SK-N-SH treated with all-trans-retinoic acid at 6 μM for 48 hours (cell line): ENCODE results near the gene CDX1.

Experiments
- ATAC-seq: fragments of 200-7000 bp; cut with Tn5 transposase; 3 replicates; pipeline ENCODE4 v1.9.1; 2020; ENCODE audit warnings: mild to moderate bottlenecking, moderate library complexity
- ARNTL ChIP-seq: fragments of 450-650 bp; formaldehyde crosslinking; IDR thresholded peaks from 2 replicates; pipeline ENCODE4 v1.5.0; 2020; ENCODE audit warnings: low read depth, mild to moderate bottlenecking, moderate library complexity, borderline replicate concordance
- BACH2 ChIP-seq: fragments of 250-450 bp; sonication (Bioruptor Pico); IDR thresholded peaks from 2 replicates; pipeline ENCODE4 v1.9.0; 2021; ENCODE audit warnings: mild to moderate bottlenecking, borderline replicate concordance
- CSDC2 ChIP-seq: fragments of 250-450 bp; sonication (Bioruptor Pico); IDR thresholded peaks from 2 replicates; pipeline ENCODE4 v1.5.0; 2020; ENCODE audit warnings: mild to moderate bottlenecking, moderate library complexity
- ESRRG ChIP-seq: fragments of 250-450 bp; sonication (Bioruptor Pico); IDR thresholded peaks from 2 replicates; pipeline ENCODE4 v1.6.1; 2021; ENCODE audit warnings: mild to moderate bottlenecking
- GLIS3 ChIP-seq: fragments of 250-450 bp; sonication (Bioruptor Pico); IDR thresholded peaks from 2 replicates; pipeline ENCODE4 v1.5.0; 2020; ENCODE audit warnings: mild to moderate bottlenecking, moderate library complexity
- ISL1 ChIP-seq: fragments of 250-450 bp; sonication (Bioruptor Pico); IDR thresholded peaks from 2 replicates; pipeline ENCODE4 v2.1.2; 2022; ENCODE audit warnings: mild to moderate bottlenecking, moderate library complexity
- OSR1 ChIP-seq: fragments of 250-450 bp; sonication (Bioruptor Pico); IDR thresholded peaks from 2 replicates; pipeline ENCODE4 v1.8.0; 2022; ENCODE audit warnings: moderate library complexity, mild to moderate bottlenecking, inconsistent platforms
- PPARA ChIP-seq: fragments of 250-450 bp; sonication (Bioruptor Pico); IDR thresholded peaks from 2 replicates; pipeline ENCODE4 v1.5.0; 2020; ENCODE audit warnings: mild to moderate bottlenecking, borderline replicate concordance
- SNAI2 ChIP-seq: fragments of 250-450 bp; sonication (Bioruptor Pico); IDR thresholded peaks from 2 replicates; pipeline ENCODE4 v1.5.0; 2020; ENCODE audit warnings: mild to moderate bottlenecking, moderate library complexity
- TCF4 ChIP-seq: fragments of 250-450 bp; sonication (Bioruptor Pico); IDR thresholded peaks from 2 replicates; pipeline ENCODE4 v1.8.0; 2021; ENCODE audit warnings: mild to moderate bottlenecking, moderate library complexity, borderline replicate concordance
- TOX ChIP-seq: fragments of 250-450 bp; sonication (Bioruptor Pico); IDR thresholded peaks from 2 replicates; pipeline ENCODE4 v1.8.0; 2021; ENCODE audit warnings: mild to moderate bottlenecking, moderate library complexity, borderline replicate concordance
- ZC3H10 ChIP-seq: fragments of 250-450 bp; sonication (Bioruptor Pico); IDR thresholded peaks from 2 replicates; pipeline ENCODE4 v1.5.1; 2021; ENCODE audit warnings: mild to moderate bottlenecking, moderate library complexity
- ZFP3 ChIP-seq: fragments of 250-450 bp; sonication (Bioruptor Pico); IDR thresholded peaks from 2 replicates; pipeline ENCODE4 v1.5.0; 2020; ENCODE audit warnings: mild to moderate bottlenecking, moderate library complexity
- ZFP30 ChIP-seq: fragments of 450-650 bp; formaldehyde crosslinking; IDR thresholded peaks from 2 replicates; pipeline ENCODE4 v1.5.0; 2022; ENCODE audit warnings: mild to moderate bottlenecking, moderate library complexity
- ZNF565 ChIP-seq: fragments of 450-650 bp; formaldehyde crosslinking; conservative IDR thresholded peaks from 2 replicates; pipeline ENCODE4 v1.5.0; 2020; ENCODE audit warnings: low read depth, mild to moderate bottlenecking, moderate library complexity
- ZNF8 ChIP-seq: fragments of 450-650 bp; formaldehyde crosslinking; IDR thresholded peaks from 2 replicates; pipeline ENCODE4 v1.5.0; 2020; ENCODE audit warnings: mild to moderate bottlenecking, moderate library complexity
- TF ChIP-seq, protein P1 (sequence below): fragments of 250-450 bp; sonication (Bioruptor Pico); IDR thresholded peaks from 2 replicates; pipeline ENCODE4 v1.5.0; 2020; ENCODE audit warnings: mild to moderate bottlenecking, moderate library complexity
- TF ChIP-seq, protein P2 (sequence below): fragments of 250-450 bp; sonication (Bioruptor Pico); IDR thresholded peaks from 2 replicates; pipeline ENCODE4 v1.5.1; 2021; ENCODE audit warnings: mild to moderate bottlenecking, moderate library complexity
- TF ChIP-seq, protein P3 (sequence below): fragments of 250-450 bp; sonication (Bioruptor Pico); IDR thresholded peaks from 2 replicates; pipeline ENCODE4 v1.8.0; 2020; ENCODE audit warnings: mild to moderate bottlenecking, moderate library complexity, borderline replicate concordance
- TF ChIP-seq, protein P4 (sequence below): fragments of 250-450 bp; sonication (Bioruptor Pico); IDR thresholded peaks from 2 replicates; pipeline ENCODE4 v1.5.1; 2020; ENCODE audit warnings: low read depth, mild to moderate bottlenecking, moderate library complexity

CDX1 gene

DNA sequence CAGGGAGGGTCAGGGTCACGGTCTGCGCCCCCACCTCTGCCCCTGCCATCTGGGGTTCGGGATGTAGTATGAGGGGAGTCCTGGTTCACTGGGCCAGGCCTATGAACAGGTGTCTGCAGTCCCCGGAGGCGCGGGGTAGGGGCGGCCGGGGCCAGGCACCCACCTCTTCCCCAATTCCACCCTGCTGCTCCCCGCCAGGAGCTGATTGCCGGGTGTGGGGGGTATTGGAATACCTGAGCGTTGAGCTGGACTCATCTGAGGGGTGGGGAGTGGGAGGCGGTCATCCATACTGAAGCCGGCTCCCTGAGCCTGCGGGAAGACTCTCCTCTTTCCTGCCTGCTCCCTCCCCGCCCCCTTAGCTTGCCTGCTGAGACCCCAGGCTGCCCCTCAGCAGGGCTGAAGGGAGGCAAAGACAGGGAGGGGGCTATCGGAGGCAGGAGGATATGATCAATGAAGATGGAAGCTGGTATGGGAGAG, 24.0 kb downstream of the CDX1 start:
- no peak for TF ChIP-seq CSDC2 (CRISPR knock-in tag)
- TF ChIP-seq GLIS3 (CRISPR knock-in tag) = no peak
- TF ChIP-seq ZFP30 = no peak
- no peak for TF ChIP-seq ARNTL (CRISPR knock-in tag)
- no peak for TF ChIP-seq OSR1
- no peak for TF ChIP-seq ZFP3 (CRISPR knock-in tag)
- TF ChIP-seq, protein P1, sequence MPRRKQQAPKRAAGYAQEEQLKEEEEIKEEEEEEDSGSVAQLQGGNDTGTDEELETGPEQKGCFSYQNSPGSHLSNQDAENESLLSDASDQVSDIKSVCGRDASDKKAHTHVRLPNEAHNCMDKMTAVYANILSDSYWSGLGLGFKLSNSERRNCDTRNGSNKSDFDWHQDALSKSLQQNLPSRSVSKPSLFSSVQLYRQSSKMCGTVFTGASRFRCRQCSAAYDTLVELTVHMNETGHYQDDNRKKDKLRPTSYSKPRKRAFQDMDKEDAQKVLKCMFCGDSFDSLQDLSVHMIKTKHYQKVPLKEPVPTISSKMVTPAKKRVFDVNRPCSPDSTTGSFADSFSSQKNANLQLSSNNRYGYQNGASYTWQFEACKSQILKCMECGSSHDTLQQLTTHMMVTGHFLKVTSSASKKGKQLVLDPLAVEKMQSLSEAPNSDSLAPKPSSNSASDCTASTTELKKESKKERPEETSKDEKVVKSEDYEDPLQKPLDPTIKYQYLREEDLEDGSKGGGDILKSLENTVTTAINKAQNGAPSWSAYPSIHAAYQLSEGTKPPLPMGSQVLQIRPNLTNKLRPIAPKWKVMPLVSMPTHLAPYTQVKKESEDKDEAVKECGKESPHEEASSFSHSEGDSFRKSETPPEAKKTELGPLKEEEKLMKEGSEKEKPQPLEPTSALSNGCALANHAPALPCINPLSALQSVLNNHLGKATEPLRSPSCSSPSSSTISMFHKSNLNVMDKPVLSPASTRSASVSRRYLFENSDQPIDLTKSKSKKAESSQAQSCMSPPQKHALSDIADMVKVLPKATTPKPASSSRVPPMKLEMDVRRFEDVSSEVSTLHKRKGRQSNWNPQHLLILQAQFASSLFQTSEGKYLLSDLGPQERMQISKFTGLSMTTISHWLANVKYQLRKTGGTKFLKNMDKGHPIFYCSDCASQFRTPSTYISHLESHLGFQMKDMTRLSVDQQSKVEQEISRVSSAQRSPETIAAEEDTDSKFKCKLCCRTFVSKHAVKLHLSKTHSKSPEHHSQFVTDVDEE (CRISPR knock-in tag) = no peak
- no peak for TF ChIP-seq ESRRG
- TF ChIP-seq ZC3H10 (CRISPR knock-in tag) = no peak
- TF ChIP-seq SNAI2 = no peak
- no peak for TF ChIP-seq ZNF565 (CRISPR knock-in tag)
- TF ChIP-seq TCF4 (CRISPR knock-in tag) = no peak

DNA sequence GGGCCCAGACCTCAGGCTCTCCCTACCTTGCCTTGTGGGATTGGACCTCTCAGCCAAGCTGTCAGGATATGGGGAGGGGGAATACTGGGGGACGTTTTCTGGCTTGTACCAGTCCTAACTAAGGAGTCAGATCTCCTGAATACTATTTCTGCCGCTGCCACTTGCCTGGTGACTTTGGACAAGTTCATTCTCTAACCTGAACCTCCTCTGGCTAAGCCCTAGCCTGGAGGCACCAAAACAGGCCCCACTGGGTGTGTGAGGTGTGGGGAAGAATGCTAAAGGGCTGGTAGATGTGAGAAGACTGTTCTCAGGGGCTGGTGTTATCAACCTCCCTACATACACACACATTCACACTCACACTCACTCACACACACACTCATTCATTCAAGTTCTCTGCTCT, 24.4 kb downstream of the CDX1 start:
- TF ChIP-seq PPARA (CRISPR knock-in tag) (no peak), SNAI2 (no peak), TOX (CRISPR knock-in tag) (no peak), BACH2 (CRISPR knock-in tag) (no peak), ARNTL (CRISPR knock-in tag) (no peak), TCF4 (CRISPR knock-in tag) (no peak), CSDC2 (CRISPR knock-in tag) (no peak), ZNF8 (no peak), ISL1 (no peak), ZFP3 (CRISPR knock-in tag) (no peak), ESRRG (no peak)
- TF ChIP-seq, protein P1 (CRISPR knock-in tag) = no peak
- TF ChIP-seq, protein P2, sequence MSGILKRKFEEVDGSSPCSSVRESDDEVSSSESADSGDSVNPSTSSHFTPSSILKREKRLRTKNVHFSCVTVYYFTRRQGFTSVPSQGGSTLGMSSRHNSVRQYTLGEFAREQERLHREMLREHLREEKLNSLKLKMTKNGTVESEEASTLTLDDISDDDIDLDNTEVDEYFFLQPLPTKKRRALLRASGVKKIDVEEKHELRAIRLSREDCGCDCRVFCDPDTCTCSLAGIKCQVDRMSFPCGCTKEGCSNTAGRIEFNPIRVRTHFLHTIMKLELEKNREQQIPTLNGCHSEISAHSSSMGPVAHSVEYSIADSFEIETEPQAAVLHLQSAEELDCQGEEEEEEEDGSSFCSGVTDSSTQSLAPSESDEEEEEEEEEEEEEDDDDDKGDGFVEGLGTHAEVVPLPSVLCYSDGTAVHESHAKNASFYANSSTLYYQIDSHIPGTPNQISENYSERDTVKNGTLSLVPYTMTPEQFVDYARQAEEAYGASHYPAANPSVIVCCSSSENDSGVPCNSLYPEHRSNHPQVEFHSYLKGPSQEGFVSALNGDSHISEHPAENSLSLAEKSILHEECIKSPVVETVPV (CRISPR knock-in tag) = no peak
- TF ChIP-seq, protein P3, sequence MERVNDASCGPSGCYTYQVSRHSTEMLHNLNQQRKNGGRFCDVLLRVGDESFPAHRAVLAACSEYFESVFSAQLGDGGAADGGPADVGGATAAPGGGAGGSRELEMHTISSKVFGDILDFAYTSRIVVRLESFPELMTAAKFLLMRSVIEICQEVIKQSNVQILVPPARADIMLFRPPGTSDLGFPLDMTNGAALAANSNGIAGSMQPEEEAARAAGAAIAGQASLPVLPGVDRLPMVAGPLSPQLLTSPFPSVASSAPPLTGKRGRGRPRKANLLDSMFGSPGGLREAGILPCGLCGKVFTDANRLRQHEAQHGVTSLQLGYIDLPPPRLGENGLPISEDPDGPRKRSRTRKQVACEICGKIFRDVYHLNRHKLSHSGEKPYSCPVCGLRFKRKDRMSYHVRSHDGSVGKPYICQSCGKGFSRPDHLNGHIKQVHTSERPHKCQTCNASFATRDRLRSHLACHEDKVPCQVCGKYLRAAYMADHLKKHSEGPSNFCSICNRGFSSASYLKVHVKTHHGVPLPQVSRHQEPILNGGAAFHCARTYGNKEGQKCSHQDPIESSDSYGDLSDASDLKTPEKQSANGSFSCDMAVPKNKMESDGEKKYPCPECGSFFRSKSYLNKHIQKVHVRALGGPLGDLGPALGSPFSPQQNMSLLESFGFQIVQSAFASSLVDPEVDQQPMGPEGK = no peak
- TF ChIP-seq, protein P4, sequence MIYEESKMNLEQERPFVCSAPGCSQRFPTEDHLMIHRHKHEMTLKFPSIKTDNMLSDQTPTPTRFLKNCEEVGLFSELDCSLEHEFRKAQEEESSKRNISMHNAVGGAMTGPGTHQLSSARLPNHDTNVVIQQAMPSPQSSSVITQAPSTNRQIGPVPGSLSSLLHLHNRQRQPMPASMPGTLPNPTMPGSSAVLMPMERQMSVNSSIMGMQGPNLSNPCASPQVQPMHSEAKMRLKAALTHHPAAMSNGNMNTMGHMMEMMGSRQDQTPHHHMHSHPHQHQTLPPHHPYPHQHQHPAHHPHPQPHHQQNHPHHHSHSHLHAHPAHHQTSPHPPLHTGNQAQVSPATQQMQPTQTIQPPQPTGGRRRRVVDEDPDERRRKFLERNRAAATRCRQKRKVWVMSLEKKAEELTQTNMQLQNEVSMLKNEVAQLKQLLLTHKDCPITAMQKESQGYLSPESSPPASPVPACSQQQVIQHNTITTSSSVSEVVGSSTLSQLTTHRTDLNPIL (CRISPR knock-in tag) = no peak
- no peak for ATAC-seq

More for the DNA sequence above, 24.0 kb downstream of the CDX1 start:
- ATAC-seq = no peak

DNA sequence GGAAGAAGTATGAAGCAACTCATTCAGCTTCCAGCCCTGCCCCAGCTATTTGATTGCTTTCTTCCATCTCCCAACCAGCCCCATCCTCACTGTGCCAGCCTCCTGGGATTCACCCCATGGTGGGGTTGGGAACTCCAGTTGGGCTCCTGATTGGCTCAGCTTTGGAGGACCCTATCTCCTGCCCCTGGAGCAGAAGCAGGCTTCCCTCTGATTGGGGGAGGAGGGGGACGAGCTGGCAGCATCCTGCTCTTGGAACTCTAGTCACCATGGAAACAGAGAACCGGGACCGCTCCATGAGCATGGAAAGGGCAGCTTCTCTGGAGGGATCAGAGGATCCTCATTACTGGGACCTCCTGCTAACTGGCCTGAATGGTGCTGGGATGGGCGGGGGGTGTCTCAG, 25.9 kb downstream of the CDX1 start:
- TF ChIP-seq, protein P2 (CRISPR knock-in tag) = no peak
- TF ChIP-seq ZNF565 (CRISPR knock-in tag) = no peak
- no peak for ATAC-seq
